ENCODE measurements around the gene SYNPO2.
"Not testable (repeated sequence)": the region's sequence is repeated elsewhere in the genome, so short reads cannot be mapped to it uniquely, and the experiment has no call there.

Gene SYNPO2, protein sequence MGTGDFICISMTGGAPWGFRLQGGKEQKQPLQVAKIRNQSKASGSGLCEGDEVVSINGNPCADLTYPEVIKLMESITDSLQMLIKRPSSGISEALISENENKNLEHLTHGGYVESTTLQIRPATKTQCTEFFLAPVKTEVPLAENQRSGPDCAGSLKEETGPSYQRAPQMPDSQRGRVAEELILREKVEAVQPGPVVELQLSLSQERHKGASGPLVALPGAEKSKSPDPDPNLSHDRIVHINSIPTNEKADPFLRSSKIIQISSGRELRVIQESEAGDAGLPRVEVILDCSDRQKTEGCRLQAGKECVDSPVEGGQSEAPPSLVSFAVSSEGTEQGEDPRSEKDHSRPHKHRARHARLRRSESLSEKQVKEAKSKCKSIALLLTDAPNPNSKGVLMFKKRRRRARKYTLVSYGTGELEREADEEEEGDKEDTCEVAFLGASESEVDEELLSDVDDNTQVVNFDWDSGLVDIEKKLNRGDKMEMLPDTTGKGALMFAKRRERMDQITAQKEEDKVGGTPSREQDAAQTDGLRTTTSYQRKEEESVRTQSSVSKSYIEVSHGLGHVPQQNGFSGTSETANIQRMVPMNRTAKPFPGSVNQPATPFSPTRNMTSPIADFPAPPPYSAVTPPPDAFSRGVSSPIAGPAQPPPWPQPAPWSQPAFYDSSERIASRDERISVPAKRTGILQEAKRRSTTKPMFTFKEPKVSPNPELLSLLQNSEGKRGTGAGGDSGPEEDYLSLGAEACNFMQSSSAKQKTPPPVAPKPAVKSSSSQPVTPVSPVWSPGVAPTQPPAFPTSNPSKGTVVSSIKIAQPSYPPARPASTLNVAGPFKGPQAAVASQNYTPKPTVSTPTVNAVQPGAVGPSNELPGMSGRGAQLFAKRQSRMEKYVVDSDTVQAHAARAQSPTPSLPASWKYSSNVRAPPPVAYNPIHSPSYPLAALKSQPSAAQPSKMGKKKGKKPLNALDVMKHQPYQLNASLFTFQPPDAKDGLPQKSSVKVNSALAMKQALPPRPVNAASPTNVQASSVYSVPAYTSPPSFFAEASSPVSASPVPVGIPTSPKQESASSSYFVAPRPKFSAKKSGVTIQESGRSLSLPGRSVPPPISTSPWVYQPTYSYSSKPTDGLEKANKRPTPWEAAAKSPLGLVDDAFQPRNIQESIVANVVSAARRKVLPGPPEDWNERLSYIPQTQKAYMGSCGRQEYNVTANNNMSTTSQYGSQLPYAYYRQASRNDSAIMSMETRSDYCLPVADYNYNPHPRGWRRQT

DNA sequence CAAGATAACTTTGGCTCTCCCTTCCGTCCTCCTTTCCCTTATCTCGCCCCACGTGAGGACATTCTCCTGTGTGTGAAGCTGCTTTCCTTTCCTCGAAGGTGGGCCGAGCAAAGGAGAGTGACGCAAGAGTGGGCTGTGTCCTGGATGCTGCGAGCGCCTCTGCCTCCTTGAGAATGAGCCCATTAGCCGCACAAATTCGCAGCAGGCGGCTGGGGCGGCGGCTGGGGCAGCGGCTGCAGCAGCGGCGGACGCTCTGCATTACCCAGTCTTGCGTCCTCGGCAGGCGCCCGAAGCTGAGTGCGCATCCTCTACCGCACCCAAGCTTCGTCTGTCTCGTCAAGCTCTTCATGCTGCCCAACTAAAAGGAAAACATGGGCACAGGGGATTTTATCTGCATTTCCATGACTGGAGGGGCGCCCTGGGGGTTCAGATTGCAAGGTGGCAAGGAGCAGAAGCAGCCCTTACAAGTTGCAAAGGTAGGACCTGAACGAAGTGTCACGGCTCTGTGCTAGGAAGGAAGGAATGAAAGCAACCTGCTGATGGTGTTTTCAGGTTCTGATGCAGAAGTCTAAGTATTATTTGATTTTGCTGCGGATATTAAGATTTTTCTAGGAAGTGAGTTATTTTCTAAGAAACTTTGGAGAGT lies at the start of gene SYNPO2:
SYNPO2 (plus strand) TSS at position 189 of the 646 bp plus-strand sequence; CDS start at position 372, 183 bp downstream.
- peak; percentile 54 for DNase-seq (ENCODE audit: low spot score)

DNA sequence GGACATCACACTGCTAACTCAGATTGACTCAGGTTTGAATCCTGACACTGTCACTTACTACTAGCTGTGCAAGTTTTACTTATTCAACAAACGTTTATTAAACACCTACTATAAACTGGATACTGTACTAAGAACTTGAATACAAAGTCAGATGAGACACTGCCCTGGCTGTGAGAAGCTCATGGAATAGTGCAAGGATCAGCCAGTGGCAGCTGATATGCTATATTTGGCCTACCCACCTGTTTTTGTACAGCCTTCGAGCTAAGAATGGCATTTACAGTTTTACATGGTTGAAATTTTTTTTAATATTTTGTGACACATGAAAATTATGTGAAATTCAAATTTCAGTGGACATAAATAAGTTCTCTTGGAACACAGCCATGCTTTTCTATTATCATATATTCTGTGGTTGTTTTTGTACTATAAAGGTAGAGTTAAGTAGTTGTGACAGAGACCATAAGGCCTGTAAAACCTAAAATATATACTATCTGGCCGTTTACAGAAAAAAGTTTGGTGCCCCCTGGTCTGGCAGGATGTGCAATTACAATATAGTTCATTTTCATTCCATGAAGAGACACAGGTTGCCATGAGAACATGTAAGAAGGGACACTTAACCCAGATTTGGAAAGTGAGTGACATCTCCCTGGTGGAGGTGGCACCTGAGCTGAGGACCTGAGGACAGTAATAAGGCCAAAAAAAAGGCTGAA lies 49.3 kb upstream of the SYNPO2 start:
- DNase-seq (ENCODE audit: low spot score): no peak

DNA sequence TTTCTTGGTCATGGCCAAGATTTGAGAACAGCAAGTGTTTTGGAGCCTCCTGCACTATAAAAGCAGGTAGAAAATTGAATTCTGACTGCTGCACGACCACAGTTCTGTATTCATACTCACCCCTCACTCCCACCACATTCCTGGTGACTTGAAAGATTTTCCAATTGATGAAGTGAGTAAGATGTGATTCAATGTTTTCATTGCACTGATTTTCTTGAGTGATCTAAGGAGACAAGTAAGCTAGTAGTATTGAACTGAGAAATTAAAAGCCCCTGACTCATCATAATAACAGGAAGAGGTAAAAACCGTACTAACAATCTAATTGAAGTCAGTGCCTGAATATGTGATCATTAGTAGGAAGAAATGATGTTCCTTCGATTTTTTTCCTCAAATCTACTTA lies 46.6 kb upstream of the SYNPO2 start:
- DNase-seq (ENCODE audit: low spot score): no peak

DNA sequence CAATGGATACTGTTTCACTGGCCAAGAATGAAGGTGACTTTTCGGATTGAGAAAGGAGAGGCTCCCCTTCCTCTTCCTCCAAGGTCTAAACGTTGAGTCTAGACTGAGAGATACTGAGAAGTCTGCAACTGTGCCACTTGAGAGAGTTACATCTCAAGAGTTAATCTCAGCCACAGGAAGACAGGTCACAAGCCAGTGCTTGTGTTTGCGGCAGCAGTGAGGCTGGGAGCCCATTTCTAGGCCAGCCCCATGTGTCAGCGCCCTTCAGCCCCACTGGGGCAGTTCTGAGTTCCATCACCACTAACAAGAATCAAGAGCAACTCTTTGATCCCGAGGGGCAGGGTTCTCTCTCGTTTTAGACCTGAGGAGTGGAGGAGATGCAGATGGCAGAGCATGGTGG lies 45.4 kb upstream of the SYNPO2 start:
- DNase-seq (ENCODE audit: low spot score): no peak

DNA sequence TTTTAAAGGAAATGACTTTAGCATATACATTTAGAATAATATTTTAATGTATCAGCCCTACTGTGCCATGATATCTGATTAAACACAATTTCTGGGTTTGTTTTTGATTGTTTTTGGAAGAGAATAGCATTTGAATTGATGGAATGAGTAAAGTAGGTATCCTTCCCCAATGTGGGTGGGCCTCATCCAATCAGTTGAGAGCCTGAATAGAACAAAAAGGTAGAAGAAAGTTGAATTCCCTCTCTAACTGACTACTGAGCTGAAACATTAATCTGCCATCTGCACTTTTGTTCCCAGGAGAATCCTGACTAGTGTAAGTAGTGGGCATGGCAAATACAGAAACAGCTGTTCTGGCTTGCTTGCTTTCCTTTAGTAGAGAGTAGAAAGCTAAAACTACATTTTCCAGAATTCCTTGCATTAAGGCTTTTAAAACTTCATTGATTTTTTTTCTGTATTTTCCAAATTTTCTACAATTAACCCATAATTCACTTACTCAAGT lies 43.1 kb upstream of the SYNPO2 start:
- DNase-seq (ENCODE audit: low spot score): no peak

DNA sequence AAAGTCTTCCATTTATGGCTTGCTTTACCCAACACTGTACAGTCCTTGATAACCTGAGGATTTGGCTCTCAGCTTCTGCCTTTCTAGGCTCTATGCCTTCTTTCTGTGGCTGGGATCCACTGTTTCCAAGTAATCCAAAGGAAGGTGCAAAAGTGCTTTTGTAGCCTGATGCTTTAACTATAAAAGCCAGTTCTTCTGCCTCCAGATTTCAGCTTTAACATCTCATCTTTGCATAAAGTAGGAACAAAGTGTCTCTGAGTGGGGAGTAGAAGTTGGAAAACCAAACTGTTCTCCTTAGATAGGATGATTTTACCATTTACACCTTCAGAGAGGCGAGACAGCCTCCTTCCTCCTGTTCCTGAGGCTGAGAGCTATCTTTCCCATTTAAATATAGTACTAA lies 41.7 kb upstream of the SYNPO2 start:
- DNase-seq (ENCODE audit: low spot score): no peak

DNA sequence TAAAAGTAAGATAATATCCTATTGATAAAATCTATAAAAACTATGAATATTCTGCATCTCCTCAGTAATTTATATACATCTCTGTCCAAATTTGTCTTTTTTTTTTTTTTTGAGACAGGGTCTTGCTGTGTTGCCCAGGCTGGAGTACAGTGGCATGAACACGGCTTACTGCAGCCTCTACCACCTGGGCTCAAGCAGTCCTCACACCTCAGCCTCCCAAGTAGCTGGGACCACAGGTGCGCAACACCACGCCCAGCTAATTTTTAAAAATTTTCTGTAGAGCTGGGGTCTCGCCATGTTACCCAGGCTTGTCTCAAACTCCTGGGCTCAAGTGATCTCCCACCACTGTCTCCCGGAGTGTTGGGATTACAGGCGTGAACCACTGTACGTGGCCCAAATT lies 40.4 kb upstream of the SYNPO2 start:
- no peak for DNase-seq (ENCODE audit: low spot score)

DNA sequence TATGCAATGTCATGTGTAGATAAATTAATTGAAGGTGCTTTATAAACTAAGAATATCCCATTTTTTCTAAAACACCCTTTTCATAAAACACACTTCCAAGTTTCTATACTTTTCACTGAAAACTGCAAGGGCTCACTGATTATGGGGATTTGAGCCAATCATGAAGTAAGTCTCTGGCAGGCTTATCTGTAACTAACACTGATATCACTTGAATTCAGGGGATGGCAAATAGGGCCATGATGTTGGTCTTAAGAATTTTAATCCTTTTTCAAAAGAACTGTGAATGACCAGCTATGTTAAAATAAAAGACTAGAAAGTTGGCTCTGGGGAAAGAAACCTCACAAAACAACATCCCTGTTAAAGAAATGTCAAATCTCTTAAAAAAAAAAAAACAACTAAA lies 39.8 kb upstream of the SYNPO2 start:
- DNase-seq (ENCODE audit: low spot score): no peak

DNA sequence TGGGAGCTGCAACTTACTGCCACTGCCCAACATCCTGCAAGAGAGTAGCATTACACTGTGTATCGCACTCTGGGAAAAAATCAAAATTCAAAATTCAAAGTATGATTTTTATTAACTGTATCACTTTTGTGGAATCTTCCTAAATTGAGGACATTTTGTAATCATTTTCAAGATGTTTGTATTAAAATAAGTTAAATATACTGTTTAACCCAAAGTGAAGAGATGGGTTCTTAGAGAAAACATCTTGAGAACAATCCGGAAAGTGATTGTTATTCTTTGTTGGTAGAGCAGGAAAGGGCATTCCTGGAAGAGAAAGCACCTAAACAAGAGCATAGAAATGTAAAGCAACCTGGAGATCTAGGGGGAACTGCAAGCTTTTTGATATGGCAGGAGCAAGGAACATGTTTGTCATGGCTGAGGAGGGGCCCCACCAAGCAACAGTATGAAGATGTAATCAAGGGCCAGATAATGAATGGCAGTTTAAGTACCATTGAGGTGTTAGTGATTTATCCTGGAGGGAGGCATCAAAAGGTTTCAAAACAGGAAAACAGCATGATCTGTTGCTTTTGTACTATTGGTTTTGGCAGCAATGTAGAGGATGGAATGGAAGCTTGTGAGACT lies 38.7 kb upstream of the SYNPO2 start:
- DNase-seq (ENCODE audit: low spot score): no peak

DNA sequence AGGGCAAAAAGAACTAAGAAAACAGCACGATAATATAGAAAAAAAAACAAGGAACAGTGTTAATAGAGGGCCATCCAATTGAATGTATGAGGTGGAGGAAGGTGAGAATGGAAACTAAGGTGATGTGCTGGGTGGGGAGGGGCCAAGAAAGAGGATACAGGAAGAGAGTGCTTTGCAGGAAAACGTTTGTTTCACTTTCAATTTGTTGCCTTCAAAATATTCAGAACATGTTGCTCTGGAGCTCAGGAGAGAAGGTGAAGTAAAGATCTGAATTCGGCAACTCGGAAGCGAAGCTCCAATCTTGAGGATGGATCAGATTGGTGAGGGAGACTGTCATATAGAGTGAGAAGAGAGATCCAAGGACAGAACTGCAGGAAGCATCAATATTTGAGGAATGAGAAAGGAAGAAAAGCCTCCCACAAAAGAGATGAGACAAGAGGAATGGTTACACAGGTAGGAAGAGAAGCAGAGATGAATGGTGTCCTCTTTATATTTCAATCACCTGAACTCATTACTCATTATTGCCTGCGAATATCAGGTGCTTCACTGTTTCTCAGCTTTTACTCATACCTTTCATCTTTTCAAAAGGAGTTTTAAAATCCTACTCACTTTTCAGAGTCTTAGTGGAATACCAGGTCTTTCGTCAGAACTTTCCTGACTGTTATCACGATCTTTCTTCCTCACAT lies 38.0 kb upstream of the SYNPO2 start:
- DNase-seq (ENCODE audit: low spot score): peak; percentile 18

DNA sequence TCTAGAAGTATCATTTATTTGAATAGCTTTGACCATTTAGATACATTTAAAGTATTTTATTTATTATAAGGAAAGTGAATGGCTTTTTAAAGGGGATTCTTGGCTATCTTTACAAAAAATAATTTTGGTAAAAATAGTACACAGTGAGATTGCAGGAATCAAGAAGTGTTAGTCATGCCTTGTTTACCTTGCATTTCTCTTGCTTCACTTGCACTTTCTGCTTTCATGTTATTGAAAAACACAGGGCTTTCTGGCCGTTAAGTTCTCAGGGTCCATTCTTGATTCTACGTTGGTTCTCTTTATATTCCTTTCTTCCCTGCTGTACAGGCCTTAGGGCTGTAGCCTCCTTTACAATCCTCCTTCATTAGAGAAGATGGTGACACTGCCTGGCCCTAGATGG lies 30.9 kb upstream of the SYNPO2 start:
- no peak for DNase-seq (ENCODE audit: low spot score)

DNA sequence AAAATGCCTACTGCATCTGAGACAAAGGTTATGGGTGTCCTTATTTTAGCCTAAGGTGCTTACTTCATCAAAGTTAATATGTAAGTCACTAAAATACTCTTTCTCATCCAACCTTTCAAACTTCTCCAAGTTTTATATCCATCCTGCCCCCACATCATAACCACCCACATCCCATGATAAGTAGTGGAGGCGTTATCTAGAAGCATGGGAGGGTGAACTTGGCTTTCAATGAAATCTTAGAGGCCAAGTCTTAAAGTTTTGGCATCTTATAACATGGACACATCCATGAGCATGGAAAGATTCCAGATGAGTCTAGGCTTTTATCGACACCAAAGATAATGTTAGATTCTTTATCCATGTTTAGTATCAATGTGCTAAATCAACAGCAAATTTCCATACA lies 29.9 kb upstream of the SYNPO2 start:
- DNase-seq (ENCODE audit: low spot score): no peak

DNA sequence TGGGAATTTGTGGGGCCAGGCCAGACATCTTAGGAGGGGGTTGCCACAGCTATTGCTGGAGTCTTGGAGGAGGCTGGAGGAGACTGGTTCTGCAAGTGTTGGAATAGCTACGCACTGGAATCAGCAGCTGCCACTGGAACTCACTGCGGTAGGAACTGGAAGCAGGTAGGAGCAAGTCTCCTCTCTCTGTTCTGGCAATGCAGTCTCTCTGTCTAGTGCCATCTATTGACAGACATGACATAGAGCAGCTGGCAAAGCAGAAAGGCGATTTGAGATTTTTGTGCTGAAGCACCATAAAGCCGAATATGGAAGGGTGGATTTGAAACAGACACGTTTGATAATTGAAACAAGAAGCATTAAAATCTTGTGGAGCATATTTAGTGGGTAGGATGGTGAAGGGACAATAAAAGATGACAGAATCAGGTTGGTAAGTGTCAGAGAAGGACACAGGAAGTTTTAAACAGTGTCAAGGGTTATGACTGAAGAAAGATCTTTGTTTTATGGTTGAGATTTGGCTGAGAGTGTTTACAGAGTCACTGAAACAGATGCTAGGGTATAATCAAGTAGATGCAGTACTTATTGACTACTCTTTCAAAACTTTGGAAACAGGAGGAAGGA lies 23.5 kb upstream of the SYNPO2 start:
- peak; percentile 60 for DNase-seq (ENCODE audit: low spot score)

DNA sequence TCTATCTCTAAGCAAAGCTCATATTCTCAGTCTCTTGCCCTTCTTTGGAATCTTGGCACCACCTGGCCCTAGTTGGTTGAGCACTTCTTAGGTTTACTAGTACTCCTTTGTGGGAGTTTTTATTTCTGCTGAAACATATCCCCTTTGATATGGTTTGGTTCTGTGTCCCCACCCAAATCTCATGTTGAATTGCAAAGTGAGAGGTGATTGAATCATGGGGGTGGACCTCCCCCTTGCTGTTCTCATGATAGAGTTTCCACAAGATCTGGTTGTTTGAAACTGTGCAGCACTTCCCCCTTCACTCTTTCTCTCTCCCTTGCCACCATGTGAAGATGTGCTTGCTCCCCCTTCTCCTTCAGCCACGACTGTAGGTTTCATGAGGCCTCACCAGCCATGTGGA lies 22.2 kb upstream of the SYNPO2 start:
- DNase-seq (ENCODE audit: low spot score): no peak

DNA sequence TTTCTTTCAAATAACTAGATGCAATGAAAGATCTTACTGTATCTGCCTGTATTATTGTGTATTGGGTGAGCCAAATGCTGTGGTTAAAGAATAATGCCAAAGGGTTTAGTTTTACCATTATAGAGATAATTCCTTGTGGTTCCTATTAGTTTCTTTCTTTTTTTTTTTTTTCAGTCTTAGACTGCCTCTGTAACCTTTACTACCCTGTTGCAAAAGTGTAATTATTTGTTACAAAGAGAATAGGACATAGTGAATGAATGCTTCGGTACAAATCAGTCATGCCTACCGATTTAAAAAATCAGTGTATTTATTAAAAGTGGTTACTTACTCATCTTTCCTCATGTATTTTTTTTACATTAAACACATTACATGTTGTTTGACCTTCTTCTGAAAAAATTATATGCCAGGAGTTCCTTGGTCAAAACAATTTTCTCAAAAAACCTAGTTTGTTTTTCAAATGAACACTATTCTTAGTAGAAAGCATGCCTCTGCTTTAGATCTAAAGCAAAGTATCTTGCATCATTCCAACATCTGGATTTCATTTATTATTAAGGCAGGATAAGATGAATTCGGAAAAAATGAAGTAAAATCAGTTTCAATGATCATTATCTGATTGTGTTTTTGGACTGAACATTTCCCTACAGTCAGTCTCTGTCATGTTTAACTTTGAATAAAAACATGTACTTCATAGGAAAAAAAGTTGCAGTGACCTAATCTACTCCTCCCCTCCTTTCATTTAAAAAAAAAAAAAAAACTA lies 21.2 kb upstream of the SYNPO2 start:
- no peak for DNase-seq (ENCODE audit: low spot score)

DNA sequence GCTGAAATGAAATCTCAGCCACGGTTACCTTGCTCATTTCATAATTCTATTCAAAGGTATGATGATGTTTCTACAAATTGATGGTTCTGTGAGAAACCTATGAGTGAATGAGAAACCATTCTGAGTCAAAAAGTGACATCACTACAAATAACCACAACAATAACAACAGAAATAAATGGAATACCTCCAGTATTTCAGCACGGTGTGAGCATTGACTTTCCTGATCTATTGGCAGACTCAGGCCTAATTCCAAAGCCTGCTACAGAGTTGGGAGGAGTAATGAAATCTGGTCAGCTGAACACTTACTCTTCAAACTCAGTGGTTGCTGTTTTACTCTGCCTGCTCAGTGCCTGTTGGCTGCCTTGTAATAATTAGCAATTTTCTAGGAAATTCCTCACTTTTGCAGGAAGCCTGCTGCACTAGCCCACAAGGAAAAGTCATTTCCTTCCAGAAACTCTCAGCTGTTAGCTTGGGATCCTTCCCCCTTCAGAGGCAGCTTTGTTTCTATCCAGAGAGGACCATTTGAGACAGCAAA lies 18.8 kb upstream of the SYNPO2 start:
- no peak for DNase-seq (ENCODE audit: low spot score)

DNA sequence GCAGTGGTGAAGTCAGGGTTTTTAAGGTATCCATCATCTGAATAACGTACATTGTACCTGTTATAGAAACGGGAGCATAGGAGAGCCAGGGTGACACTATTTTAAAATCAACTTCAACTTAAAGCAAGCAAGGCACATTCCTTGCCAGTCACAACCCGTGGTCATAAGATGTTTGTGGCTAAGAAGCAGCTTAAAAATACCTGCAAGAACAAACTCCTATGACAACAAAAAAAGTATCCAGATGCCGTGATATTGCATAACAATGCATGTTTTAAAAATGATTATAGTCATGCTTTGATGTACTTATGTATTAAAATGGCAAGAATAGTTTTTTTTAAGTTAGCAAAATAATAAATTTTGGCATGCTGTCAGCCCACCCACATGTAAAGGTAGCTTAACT lies 16.5 kb upstream of the SYNPO2 start:
- DNase-seq (ENCODE audit: low spot score): no peak

DNA sequence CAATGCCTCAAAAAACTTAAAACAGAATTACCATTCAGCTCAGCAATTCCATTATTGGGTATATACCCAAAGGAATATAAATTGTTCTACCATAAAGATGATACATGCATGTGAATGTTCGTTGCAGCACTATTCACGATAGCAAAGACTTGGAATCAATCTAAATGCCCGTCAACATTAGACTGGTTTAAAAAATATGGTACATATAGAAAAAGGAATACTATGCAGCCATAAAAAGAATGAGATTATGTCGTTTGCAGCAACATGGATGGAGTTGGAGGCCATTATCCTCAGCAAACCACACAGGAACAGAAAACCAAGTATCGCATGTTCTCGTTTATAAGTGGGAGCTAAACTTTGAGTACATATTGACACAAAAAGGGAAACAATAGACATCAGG lies 10.9 kb upstream of the SYNPO2 start:
- no peak for DNase-seq (ENCODE audit: low spot score)

DNA sequence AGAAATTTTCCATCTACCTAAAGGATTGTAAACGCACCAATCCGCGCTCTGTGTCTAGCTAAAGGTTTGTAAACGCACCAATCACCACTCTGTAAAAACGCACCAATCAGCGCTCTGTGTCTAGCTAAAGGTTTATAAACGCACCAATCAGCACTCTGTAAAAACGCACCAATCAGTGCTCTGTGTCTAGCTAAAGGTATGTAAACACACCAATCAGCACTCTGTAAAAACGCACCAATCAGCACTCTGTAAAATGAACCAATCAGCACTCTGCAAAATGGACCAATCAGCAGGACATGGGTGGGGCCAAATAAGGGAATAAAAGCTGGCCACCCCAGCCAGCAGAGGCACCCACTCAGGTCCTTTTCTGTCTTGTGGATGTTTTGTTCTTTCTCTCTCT lies 10.1 kb upstream of the SYNPO2 start:
- DNase-seq (ENCODE audit: low spot score): not testable (repeated sequence)
